ENCODE results near the gene PCDHB14. TPM values are rescaled to one million over a fixed set of nuclear protein-coding genes. Genes with fewer than 3 reads are reported as not detected.

The PCDHB14 gene
- total RNA-seq, 2 donors from 2014 or later: 2.6 to 2.8 TPM

DNA sequence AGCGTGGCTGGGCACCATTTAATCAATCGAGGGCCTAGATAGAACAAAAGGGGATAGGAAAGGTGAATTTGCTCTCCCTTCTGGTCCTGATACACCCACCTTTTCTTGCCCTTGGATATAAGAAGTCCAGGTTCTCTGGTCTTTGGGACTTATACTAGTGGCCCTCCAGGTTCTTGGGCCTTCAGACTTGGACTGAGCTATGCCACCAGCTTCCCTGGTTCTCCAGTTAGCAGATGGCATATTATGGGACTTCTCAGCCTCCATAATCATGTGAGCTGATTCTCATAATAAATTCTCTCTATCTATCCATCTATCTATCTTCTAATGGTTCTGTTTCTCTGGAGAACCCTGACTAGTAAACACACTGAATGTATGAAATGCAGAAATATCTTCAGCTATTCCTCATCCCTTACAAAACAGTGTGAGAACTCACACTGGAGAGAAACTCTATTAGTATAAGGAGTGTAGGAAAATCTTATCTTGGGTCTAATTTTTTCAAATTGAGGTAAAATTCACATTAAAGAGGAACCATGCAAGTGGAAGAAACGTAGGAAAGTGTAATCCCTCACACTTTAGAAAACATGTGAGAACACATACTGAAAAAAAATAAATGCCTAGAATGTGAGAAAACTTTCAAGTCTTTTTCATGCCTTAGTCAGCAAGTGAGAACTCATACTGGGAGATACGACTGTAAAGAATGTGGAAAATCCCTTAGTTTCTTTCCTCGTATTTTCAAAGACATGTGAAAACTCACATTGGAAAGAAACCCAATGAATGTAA is 37.5 kb downstream of the PCDHB14 start:
- Histone ChIP-seq H3K27me3 (ENCODE audit: control insufficient read depth, insufficient read depth, low read length, poor library complexity, severe bottlenecking) (no peaks in the 10 kb centered on the region), H3K36me3 (ENCODE audit: control insufficient read depth, insufficient read depth, low read length) (no peaks in the 10 kb centered on the region), H3K4me1 (ENCODE audit: control insufficient read depth, insufficient read depth, low read length) (no peaks in the 10 kb centered on the region), H3K9me3 (ENCODE audit: control insufficient read depth, low read length) (peaks cover 90% of the 10 kb centered on the region), H3K27ac (ENCODE audit: low read depth, low read length) (no peak overlapping the region), H3K4me3 (ENCODE audit: low read length) (peak overlapping the region; percentile 65), H3K9ac (ENCODE audit: extremely low read depth, low read length, poor library complexity, severe bottlenecking) (no peak overlapping the region)
- H3K27me3 Mint-ChIP-seq (ENCODE audit: insufficient read depth): no peaks in the 10 kb centered on the region
- no peak overlapping the region for H3K27ac Mint-ChIP-seq
- DNase-seq: no peak
- WGBS, 2 experiments (ENCODE audit: insufficient coverage in 1 of 2, insufficient read length in 1 of 2): 52 to 61% methylated on average over 3 to 5 of the region's 5 CpGs
- H3K9me3 Mint-ChIP-seq: peaks cover 96% of the 10 kb centered on the region
- H3K36me3 Mint-ChIP-seq (ENCODE audit: low read depth): peaks cover 22% of the 10 kb centered on the region
- TF ChIP-seq, protein P1, sequence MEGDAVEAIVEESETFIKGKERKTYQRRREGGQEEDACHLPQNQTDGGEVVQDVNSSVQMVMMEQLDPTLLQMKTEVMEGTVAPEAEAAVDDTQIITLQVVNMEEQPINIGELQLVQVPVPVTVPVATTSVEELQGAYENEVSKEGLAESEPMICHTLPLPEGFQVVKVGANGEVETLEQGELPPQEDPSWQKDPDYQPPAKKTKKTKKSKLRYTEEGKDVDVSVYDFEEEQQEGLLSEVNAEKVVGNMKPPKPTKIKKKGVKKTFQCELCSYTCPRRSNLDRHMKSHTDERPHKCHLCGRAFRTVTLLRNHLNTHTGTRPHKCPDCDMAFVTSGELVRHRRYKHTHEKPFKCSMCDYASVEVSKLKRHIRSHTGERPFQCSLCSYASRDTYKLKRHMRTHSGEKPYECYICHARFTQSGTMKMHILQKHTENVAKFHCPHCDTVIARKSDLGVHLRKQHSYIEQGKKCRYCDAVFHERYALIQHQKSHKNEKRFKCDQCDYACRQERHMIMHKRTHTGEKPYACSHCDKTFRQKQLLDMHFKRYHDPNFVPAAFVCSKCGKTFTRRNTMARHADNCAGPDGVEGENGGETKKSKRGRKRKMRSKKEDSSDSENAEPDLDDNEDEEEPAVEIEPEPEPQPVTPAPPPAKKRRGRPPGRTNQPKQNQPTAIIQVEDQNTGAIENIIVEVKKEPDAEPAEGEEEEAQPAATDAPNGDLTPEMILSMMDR (conservative IDR thresholded peaks at IDR 0.05): no peak
- H3K4me1 Mint-ChIP-seq: no peaks in the 10 kb centered on the region
- H3K4me3 Mint-ChIP-seq: no peak overlapping the region

DNA sequence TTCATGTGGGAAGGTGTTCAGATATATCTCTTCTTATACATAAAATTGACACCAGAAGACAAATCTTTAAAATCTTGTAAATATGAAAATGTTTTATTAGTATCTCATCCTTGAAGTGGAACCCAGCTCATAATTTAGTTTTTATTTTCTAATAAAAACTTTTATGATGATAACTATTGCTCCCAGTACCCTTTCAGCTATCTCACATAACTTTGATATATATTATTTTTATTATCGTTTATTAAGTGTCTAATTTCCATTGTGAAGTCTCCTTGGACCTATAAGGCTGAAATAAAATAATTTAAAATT is 38.0 kb downstream of the PCDHB14 start:
- WGBS, 2 experiments (ENCODE audit: insufficient coverage in 1 of 2, insufficient read length in 1 of 2): no CpG with 5 or more reads among the region's 1 CpG
- Histone ChIP-seq H3K4me1 (ENCODE audit: control insufficient read depth, insufficient read depth, low read length) (no peaks in the 10 kb centered on the region), H3K9ac (ENCODE audit: extremely low read depth, low read length, poor library complexity, severe bottlenecking) (no peak overlapping the region), H3K27ac (ENCODE audit: low read depth, low read length) (no peak overlapping the region), H3K27me3 (ENCODE audit: control insufficient read depth, insufficient read depth, low read length, poor library complexity, severe bottlenecking) (no peaks in the 10 kb centered on the region), H3K9me3 (ENCODE audit: control insufficient read depth, low read length) (peaks cover 90% of the 10 kb centered on the region), H3K36me3 (ENCODE audit: control insufficient read depth, insufficient read depth, low read length) (no peaks in the 10 kb centered on the region), H3K4me3 (ENCODE audit: low read length) (peak overlapping the region; percentile 65)
- no peak overlapping the region for H3K27ac Mint-ChIP-seq
- H3K27me3 Mint-ChIP-seq (ENCODE audit: insufficient read depth): no peaks in the 10 kb centered on the region
- H3K9me3 Mint-ChIP-seq: peaks cover 96% of the 10 kb centered on the region
- no peak overlapping the region for H3K4me3 Mint-ChIP-seq
- TF ChIP-seq, protein P1 (conservative IDR thresholded peaks at IDR 0.05): no peak
- no peaks in the 10 kb centered on the region for H3K4me1 Mint-ChIP-seq
- no peak for DNase-seq
- H3K36me3 Mint-ChIP-seq (ENCODE audit: low read depth): peaks cover 25% of the 10 kb centered on the region

DNA sequence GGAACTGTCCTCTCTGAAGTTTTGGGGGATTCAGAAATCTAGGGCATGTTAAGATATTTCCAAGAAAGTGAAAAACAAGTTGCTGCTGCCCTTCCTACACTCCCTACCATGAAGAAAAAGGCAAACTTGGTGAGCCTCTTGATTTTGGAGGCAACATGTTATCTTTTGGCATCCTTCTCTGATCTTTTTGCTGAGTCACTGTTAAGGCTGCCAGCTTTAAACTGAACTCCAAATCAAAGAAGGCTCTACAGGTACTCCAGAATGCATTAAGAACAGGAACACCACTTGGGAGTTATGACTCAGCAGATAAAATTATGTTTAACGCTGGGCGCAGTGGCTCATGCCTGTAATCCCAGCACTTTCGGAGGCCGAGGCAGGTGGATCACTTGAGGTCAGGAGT is 46.1 kb downstream of the PCDHB14 start:
- H3K9me3 Mint-ChIP-seq: peaks cover 73% of the 10 kb centered on the region
- peaks cover 16% of the 10 kb centered on the region for H3K36me3 Mint-ChIP-seq (ENCODE audit: low read depth)

More for the DNA sequence above, 46.1 kb downstream of the PCDHB14 start:
- no peaks in the 10 kb centered on the region for H3K27me3 Mint-ChIP-seq (ENCODE audit: insufficient read depth)
- Histone ChIP-seq H3K27me3 (ENCODE audit: control insufficient read depth, insufficient read depth, low read length, poor library complexity, severe bottlenecking) (no peaks in the 10 kb centered on the region), H3K4me1 (ENCODE audit: control insufficient read depth, insufficient read depth, low read length) (no peaks in the 10 kb centered on the region), H3K9ac (ENCODE audit: extremely low read depth, low read length, poor library complexity, severe bottlenecking) (no peak overlapping the region), H3K4me3 (ENCODE audit: low read length) (no peak overlapping the region), H3K27ac (ENCODE audit: low read depth, low read length) (no peak overlapping the region), H3K9me3 (ENCODE audit: control insufficient read depth, low read length) (peaks cover 74% of the 10 kb centered on the region), H3K36me3 (ENCODE audit: control insufficient read depth, insufficient read depth, low read length) (no peaks in the 10 kb centered on the region)
- H3K4me1 Mint-ChIP-seq: no peaks in the 10 kb centered on the region
- DNase-seq: no peak
- H3K4me3 Mint-ChIP-seq: no peak overlapping the region
- 80 to 88% methylated on average over 1 to 4 of the region's 4 CpGs for WGBS, 2 experiments (ENCODE audit: insufficient coverage in 1 of 2, insufficient read length in 1 of 2)
- TF ChIP-seq, protein P1 (conservative IDR thresholded peaks at IDR 0.05): no peak
- no peak overlapping the region for H3K27ac Mint-ChIP-seq

Measured in endodermal cell (in vitro differentiated cells).